Measurements from ENCODE around the gene GTPBP1. TPM values are rescaled to one million over a fixed set of nuclear protein-coding genes. Genes with fewer than 3 reads are reported as not detected.

Gene GTPBP1
- total RNA-seq, 1 donor from 2014 or later: 45.6 TPM

DNA sequence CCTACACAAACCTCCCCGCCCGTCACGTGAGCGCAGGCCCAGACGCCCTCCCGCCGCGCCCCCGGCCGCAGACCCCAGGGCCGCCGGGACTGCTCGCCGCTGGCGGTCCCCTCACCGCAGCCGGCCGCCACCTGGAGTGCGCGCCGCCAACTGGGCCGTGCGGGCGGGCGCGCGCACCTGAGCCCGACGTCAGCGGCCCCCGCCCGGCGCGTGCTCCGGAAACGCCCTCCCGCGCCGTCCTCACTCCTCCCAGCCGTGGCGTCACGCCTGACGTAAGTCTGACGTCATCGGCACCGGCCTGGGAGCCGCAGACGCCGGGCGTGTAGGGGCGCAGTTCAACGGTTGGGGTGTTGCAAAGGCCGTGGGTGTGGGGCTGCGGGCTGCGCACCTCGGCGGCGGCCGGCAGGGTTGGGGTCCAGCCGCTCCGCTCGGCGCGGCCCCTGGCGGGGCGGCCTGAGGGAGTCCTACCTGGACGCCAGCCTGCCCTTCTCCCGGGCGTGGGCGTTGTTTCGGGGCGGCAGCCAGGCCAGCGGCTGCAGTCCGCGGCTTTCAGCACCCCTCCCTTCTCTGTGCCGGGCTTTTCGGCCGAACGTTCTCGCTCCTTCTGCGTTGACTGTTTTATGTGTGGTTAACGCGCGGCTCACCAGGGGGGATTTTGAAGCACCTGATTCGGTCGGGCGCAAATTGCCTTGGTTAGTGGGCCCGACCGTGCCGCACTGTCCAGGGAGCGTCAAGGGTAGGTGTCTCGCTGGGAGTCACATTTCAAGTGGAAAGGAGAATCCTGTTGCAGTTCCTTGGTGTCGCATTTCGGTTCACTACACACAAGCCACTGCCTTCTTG, 4.7 kb upstream of the GTPBP1 start, which contains the start of gene JOSD1:
TSS of gene JOSD1 (minus strand) at position 155 of the 840 bp plus-strand sequence. CDS start 956 bp downstream, outside the sequence.
- DNase-seq (ENCODE audit: extremely low read depth, low read depth, low spot score): no peak

DNA sequence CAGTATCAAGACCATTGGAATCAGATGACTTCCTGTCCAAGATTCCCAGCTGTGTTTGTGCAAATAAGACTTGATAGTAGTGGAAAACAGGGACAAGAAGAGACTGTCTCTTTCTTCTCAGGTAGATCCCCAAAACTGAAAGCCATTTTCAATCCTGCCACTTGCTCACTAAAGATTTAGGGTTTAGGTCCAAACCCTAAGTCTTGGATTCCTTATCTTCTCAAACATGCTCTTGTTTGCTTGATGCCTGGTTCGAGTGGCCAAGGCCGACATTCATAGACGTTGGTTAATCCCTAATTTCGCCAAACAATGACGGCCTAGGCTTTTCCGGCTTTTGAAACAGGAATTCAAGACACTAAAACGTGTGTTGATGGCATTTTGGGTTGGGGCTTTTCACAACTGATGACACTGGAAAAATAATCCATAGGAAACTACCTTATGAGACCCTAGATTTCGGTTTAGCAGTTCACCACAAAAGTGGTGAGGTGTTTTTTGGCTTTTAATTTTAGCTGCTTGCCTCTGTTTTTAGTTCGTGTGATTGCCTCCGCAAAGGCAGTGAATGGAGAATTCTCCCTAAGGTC, 1.0 kb upstream of the GTPBP1 start:
- no peak for DNase-seq (ENCODE audit: extremely low read depth, low read depth, low spot score)

DNA sequence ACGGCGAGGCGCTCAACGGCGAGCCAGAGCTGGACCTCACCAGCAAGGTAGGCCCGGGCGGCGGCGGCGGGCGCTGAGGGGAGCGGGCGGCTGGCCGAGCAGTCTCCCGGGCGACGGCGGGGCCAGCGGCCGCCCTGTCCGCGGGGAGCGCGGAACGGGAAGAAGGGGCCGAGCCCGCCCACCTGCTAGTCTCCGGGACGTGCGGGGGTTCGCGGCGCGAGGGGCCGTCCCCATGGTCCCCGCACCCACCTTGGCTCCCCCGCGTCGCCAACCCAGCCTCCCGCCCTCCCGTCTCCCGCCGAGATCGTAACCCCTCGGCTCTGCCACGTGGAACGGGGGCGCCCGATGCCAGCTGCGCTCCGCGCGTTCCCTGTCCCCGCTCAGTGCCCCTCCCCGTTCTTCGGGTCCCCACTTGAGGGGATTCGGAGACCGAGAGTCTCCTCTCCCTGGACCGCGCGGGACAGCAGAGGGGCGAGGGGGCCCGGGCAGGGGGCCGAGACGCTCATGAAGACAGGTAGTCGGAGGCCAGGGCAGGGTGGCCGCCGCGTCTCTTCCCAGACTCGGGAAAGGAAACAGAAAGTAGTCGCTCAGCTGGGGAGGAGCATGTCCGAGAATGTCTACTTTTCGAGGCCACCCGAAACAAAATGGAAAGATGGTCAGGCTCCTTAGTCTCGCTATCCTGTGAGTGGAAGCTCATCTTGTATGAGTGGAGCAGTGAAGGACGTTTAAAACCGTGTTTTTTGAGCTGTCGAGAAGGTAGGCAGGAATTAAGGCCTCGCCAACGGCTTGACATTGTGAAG, 557 bp downstream of the GTPBP1 start:
- DNase-seq (ENCODE audit: extremely low read depth, low read depth, low spot score): no peak

DNA sequence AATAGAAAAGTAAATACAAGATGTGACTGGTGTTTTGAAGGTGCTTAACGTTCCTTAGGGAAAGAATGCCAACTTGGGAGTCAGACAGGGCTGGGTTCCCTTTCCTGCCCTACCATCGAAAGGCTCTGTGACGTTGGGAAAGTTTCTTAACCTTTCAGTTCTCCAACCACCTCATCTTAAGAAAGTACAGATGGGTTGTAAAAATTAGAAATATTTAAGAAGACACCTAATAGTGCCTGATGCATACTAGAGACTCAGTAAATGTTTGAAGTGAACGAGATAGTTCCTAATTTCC, 1.1 kb downstream of the GTPBP1 start:
- no peak for DNase-seq (ENCODE audit: extremely low read depth, low read depth, low spot score)

DNA sequence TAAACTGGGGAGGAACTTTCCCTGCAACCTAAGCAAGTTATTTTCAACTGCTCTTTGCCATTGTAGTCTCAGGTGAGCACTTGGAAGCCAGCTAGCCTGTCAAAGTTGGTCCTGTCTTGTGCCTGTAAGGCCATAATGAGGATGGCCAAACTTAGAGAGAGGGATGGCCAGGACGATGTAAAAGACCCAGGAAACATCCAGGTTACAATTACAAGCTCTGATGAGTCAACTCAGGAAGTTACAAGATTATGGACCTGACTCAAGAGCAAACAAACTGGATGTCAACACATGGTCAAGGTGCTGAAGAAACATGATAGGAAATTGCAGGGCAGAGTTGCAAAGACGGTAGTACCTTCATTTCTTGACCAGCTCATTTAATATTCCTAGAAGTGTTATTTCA, 1.6 kb downstream of the GTPBP1 start:
- DNase-seq (ENCODE audit: extremely low read depth, low read depth, low spot score): no peak

DNA sequence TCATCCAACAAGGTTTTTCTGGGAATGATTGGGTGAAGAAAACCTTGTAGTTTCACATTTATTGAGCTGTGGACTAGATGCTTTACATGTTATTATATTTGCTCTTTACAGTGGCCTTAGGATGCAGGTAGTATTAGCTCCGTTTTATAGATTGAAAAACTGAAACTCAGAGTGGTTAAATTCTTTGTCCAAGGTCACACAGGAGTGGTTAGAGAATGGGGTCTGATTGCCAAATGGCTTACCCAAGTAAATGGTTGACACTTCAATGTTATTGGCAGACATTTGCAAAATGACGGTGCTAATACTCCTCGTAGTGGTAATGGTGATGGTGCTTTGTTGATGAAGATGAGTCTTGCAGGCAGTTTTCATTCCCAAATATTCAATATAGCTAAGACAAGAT, 2.2 kb downstream of the GTPBP1 start:
- DNase-seq (ENCODE audit: extremely low read depth, low read depth, low spot score): no peak

DNA sequence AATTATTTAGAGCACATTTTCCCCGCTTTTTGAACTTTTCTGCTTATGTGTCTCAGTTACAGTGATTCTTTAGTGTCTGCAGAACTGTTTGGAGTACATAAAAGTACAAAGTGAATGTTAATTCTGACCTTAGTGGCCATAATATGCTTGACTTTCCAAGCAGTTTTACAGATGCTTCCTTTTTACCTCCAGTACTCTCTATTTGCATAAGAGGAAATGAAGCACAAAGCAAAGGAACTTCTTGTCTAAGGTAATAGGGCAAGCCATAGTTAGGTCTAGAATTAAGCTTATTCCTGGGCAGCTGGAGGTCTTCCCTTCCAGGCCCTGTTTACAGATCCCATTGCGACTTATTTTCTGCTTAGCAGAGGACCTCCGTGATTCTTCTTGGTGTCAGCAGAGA, 3.6 kb downstream of the GTPBP1 start:
- DNase-seq (ENCODE audit: extremely low read depth, low read depth, low spot score): no peak

DNA sequence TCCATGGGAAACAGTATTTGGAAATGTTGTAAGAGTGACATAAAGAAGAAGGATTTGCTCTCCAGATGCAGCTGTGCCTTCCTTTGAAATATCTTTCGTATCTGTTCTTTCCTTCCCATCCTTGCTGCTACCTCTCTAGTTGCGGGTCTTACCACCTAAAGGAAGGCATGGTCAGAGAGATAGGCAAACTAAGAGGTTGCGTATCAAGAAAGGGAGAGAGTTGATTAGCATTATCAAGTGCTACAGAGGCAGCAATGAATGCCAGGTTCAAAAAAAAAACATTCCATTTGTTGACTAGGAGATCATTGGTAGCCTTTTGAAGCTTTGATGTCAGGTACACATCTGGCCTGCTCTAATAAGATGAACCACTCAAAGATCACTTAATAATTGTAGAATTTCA, 4.6 kb downstream of the GTPBP1 start:
- DNase-seq (ENCODE audit: extremely low read depth, low read depth, low spot score): no peak

DNA sequence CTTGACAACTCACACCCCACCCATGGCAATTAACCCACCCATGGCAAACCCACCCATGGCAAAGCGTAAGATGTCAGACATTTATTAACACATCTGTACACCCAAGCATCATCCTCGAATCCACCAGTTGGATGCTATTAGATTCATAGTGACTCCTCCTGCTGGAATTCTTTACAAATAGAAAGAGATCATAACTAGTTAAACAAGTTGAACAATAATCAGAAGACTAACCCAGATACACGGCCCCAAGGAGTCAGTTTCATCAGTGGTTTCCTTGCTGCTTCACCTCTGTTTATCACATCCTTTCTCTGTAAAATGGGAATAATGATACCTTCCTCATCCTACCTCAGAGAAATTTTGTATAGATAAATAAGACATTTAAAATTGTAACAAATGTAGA, 5.1 kb downstream of the GTPBP1 start:
- no peak for DNase-seq (ENCODE audit: extremely low read depth, low read depth, low spot score)

DNA sequence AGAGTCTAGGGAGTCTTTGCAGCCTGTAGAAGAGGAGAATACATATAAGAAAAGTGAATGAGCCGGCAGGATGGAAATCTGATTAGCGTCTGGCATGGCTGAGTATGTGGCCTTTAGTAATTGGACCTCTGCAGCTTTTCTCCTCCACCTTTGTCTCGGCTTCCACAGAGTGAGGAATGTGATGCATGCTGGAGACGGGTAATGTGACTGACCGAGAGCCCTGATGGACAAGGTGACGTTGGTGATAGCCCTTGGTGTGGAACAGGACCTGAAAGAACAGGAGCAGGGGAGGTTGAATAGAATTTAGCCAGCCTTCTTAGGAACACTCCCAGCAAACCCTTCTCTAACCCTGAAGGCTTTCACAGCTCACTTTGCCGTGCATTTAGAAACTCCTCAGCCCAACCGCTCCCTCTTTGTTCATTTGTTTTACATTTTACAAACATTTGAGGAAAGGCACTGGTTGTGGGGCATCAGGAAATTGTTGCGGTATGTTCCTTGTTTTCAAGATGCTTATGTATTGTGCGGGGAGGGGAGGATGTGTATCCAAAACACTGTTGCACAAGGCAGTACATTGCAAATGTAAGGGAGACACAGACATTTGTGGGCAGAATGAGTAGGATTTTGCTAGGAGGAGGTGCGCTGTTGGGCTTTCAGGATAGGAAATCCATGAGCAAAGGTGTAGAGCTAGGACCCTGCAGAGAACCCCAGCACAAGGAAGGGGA, 6.9 kb downstream of the GTPBP1 start:
- no peak for DNase-seq (ENCODE audit: extremely low read depth, low read depth, low spot score)

DNA sequence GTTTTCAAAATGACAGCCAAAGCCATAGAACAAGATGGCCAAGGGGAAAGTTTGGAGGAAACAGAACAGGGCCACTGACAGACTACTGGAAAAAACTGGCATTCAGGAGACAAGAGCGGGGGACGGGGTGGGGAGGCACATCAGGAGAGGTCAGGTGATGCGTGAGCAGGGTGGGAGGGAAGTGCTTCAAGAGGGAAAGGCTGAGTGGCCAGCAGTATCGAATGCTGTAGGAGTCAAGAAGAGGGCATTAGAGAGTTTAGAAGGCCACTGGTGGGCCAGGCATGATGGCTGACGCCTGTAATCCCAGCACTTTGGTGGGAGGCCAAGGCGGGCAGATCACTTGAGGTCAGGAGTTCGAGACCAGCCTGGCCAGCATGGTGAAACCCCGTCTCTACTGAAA, 8.2 kb downstream of the GTPBP1 start:
- DNase-seq (ENCODE audit: extremely low read depth, low read depth, low spot score): no peak

DNA sequence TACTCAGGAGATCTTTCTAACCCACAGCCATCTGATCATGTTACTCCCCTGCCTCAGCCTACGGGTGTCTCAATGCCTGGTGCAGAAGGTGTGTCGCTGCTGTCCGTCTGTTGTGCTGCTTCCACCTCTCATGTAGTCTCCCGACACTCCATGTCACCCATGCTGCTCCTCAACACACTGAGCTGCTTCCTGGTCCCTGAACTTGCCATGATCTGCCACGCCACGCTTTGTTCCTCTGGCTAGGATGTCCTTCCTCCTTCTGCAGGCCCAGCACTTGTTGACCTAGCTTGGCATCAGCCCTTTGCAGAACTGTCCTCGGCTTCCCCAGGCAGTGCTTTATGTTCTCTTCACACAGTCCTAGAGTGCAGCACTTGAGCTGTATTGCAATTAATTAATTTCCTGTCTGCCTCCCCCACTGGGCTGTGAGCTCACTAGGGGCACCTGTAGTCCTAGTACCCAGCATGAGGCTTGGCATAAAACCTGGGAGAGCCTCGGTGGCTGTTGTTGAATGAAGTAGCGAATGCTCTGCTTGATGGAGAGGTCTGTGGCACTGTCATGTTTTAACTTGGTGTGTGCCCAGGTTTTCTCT, 9.5 kb downstream of the GTPBP1 start:
- no peak for DNase-seq (ENCODE audit: extremely low read depth, low read depth, low spot score)

DNA sequence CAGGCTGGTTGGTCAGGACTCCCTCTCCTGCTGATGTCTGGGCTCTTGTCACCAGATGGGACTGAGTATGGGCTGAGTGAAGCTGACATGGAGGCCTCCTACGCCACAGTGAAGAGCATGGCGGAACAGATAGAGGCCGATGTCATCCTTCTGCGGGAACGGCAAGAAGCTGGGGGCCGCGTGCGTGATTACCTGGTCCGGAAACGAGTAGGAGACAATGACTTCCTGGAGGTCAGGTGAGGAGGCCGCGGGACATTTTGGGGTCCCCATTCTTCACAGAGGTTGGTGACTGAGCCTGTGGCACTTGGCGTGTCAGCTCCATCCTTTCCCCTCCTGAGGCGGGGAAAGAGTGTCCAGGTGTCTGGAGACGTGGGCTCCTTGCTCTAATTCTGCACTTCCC, 10.1 kb downstream of the GTPBP1 start:
- DNase-seq (ENCODE audit: extremely low read depth, low read depth, low spot score): no peak

DNA sequence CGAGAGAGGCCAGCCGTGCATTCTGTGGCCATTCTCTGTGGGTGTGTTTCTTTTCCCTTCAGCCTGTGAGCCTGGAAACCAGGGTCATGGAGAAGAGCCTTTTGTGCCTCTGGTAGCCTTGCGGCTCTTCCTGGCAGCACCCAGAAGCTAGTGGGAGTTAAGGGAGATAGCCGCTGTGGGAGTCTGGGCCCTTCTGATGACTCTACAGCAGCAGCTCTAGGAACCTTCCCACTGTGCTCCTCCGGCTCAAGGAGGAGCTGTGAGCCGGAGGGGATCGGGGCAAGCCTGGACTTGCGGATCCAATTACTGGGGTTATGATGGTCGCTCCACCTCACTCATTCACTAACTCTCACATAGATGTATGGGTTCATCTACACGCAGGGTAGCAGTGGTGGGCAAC, 10.5 kb downstream of the GTPBP1 start:
- DNase-seq (ENCODE audit: extremely low read depth, low read depth, low spot score): no peak

DNA sequence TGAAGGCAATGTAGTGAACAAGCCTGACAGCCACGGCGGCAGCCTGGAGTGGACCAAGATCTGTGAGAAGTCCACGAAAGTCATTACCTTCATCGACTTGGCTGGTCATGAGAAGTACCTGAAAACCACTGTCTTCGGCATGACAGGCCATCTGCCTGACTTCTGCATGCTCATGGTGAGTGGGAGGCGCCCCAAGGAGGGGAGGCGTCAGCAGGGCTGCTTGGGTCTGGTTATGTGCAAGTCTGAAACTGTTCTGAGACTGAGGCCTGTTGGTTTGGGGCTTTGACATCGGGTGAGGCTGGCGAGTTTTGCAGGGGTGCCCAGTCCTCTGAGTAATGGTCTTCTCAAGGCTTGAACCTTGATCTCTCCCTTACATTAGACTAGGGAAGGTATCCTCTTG, 11.1 kb downstream of the GTPBP1 start:
- DNase-seq (ENCODE audit: extremely low read depth, low read depth, low spot score): no peak

DNA sequence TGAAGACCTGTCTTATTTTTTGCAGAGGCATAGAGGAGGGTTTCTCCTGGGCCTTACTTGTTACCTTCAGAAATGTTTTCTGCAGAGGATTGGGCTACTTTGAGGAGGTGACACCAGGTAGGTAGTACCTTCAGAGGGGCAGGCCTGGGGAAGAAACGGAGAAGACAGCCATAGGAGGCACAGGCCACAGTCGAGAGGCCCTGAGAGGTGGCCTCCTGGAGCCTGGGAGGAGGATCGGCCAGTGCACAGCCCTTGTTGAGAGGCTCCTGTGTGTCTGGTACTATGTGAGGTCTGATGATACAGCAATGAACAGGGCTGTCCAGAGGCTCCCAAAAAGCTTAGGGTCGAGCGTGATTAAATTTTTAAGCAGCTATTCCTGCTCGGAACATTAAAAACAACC, 11.5 kb downstream of the GTPBP1 start:
- no peak for DNase-seq (ENCODE audit: extremely low read depth, low read depth, low spot score)

DNA sequence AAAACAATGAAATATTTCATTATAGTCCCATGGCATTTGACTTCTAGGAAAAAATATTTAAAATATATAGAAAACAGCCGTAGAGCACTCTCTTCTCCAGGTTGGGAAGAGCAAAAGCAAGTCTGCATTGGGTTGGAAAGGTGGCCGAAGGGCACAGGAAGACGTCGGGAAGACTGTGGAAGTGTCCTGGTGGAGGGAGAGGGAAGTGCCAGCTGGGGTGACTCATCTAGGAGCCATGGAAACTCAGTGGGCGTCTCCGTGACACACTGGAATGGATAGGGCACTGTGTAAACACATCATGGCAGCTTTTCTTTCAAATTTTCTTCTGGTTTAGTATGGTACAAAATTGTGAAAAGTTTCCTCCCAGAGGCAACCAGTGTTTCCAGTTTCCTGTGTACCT, 12.7 kb downstream of the GTPBP1 start:
- DNase-seq (ENCODE audit: extremely low read depth, low read depth, low spot score): no peak

DNA sequence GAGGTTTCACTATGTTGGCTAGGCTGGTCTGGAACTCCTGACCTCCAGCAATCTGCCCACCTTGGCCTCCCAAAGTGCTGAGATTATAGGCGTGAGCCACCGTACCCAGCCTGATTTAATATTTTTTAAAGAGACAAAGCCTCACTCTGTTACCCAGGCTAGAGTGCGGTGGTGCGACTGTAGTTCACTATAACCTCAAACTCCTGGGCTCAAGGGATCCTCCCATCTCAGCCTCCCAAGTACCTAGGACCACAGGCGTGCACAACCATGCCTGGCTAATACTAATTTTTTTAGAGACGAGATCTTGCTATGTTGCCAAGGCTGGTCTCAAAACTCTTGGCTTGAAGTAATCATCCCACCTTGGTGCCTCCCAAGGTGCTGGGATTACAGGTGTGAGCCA, 13.5 kb downstream of the GTPBP1 start:
- no peak for DNase-seq (ENCODE audit: extremely low read depth, low read depth, low spot score)

DNA sequence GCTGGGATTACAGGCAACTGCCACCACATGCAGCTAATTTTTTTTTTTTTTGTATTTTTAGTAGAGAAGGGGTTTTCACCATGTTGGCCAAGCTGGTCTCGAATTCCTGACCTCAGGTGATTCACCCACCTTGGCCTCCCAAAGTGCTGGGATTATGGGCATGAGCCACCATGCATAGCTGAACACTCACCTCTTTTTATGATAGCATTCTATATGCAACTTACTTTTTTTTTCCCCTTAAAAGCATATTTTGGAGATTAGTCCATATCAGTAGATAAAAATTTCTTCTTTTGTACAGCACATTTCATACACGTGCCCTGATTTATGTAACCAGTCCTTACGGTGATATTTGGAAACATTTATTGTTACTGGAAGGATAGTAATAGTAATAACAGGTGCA, 14.6 kb downstream of the GTPBP1 start:
- no peak for DNase-seq (ENCODE audit: extremely low read depth, low read depth, low spot score)

DNA sequence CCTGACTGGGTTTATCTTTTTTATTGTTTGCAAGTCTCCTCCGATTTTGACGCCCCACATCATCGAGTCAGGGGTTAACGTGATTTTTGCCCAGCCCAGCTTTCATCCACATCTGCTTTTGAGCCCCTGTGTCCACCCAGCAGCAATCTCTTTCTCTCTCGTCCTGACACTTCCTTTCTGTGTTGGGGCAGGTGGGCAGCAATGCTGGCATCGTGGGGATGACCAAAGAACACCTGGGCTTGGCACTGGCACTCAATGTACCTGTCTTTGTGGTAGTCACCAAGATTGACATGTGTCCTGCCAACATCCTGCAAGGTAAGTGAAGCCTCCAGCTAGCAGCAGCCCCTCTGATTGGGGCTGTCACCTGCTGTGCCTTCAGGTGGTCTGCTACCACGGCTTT, 15.8 kb downstream of the GTPBP1 start:
- DNase-seq (ENCODE audit: extremely low read depth, low read depth, low spot score): no peak

DNA sequence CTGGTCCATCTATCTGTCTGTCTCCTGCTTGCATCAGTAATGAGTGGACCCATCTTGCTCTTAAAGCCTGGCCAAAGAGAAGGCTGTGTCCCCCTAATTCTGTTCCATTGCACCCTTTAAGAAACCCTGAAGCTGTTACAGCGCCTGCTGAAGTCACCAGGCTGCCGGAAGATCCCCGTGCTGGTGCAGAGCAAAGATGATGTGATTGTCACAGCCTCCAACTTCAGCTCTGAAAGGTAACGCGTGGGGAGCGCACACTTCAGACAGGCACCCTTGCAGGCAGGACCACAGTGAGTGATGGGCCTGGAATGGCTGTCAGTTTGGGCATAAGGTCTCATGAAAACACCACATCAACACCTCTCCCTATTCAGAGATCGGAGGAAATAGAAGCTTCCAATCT, 18.4 kb downstream of the GTPBP1 start:
- DNase-seq (ENCODE audit: extremely low read depth, low read depth, low spot score): no peak
